Measurements from ENCODE around the gene FYCO1.

DNA sequence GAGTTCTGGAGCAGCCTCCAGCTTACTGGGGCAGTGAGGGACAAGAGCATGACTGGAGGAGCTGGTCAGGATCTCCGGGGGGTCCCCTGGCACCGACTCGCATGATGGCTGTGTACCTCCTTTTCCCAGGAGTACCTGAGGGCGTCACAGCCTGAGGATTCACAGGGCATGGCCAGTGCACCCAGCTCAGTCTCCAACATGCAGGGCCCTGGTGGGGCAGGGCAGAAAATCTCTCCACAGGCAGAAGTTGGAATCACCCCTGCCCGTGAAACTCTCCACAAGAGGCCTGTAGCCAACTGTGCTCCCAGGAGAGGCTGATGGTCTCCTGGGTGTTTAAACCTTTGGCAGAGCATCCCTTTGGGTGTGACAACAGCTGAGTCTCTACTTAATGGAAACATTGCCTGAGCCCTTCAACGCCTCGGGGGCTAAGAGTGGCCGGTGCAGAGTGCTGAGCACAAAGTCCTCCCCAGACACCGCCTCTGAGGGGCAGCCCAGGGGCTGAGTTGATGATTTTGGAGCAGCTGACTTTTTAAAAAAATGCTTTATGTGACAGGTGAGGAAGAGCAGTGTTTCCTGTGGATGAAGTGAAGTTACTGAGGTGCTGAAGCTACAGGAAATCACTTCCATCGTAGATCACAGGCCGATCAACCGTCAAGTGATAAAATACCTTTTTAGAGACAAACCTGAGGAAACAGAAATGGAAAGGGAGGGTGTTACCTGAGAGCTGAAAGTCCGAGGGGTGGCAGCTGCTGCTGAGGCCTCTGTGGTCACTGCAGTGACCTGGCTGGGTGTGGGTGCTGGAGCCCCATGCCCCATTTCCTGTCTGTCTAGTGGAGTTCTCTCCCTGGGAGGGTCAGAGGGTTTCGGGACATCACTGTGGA lies 74.2 kb downstream of the FYCO1 start:
- TF ChIP-seq EZH2 (IDR thresholded peaks at IDR 0.05; ENCODE audit: insufficient read depth, poor library complexity, severe bottlenecking) (no peak), EZH2phosphoT487 (IDR thresholded peaks at IDR 0.05; ENCODE audit: insufficient read depth, low read depth) (no peak)
